VCaP (cell line): ENCODE results near the gene MYH14.

ENCODE experiments used
- H3K27ac ChIP-seq: fragments of 450-650 bp; 2 replicates; pipeline ENCODE4 v1.5.1; 2017
- TF ChIP-seq, protein P1 (sequence below): fragments of 450-650 bp; conservative IDR thresholded peaks from 2 replicates; pipeline ENCODE4 v1.5.1; 2017; ENCODE audit warnings: mild to moderate bottlenecking, moderate library complexity

Gene MYH14

DNA sequence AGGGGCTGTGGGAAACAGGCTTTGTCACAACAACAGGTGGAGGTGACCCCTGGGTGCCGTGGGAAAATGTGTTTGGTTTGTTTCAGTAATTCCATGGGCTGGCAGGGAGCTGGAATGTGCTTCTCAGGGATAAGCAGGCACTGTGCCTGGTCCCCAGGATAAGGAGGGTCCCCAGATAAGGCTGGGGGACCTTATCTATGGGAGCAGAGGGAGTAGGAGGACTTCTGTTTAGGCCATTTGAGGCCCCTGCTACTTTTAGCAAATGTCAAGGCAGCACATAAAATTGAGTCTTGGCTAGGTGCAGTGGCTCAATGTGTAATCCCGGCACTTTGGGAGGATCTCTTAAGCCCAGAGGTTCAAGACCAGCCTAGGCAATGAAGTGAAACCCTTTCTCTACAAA lies 66.2 kb downstream of the MYH14 start:
- TF ChIP-seq, protein P1, sequence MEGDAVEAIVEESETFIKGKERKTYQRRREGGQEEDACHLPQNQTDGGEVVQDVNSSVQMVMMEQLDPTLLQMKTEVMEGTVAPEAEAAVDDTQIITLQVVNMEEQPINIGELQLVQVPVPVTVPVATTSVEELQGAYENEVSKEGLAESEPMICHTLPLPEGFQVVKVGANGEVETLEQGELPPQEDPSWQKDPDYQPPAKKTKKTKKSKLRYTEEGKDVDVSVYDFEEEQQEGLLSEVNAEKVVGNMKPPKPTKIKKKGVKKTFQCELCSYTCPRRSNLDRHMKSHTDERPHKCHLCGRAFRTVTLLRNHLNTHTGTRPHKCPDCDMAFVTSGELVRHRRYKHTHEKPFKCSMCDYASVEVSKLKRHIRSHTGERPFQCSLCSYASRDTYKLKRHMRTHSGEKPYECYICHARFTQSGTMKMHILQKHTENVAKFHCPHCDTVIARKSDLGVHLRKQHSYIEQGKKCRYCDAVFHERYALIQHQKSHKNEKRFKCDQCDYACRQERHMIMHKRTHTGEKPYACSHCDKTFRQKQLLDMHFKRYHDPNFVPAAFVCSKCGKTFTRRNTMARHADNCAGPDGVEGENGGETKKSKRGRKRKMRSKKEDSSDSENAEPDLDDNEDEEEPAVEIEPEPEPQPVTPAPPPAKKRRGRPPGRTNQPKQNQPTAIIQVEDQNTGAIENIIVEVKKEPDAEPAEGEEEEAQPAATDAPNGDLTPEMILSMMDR: no peak
- H3K27ac ChIP-seq: no peak overlapping the region

DNA sequence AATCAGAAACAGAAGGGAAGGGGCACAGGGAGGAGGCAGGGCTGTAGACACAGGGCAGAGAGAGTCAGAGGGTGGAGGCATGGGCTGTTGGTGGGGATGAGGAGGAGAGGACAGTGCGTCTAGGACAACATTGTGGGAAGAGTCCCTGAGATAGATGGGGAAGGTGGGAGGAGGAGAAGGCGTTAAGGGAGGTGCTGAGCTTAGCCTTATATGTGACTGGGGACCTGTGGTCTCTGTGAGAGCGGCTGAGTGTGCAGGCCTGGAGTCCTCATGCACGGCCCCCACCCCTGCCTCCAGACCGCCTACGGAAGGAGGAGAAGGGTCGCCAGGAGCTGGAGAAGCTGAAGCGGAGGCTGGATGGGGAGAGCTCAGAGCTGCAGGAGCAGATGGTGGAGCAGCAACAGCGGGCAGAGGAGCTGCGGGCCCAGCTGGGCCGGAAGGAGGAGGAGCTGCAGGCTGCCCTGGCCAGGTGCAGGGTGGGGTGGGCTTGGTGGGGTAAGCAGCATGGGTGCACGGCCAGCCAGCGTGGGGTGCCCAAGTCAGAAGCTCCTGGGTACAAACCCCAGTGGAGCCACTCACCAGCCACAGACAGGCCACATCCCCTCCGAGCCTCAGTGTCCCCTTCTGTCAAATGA lies 69.0 kb downstream of the MYH14 start:
- no peak overlapping the region for H3K27ac ChIP-seq
- TF ChIP-seq, protein P1: no peak

DNA sequence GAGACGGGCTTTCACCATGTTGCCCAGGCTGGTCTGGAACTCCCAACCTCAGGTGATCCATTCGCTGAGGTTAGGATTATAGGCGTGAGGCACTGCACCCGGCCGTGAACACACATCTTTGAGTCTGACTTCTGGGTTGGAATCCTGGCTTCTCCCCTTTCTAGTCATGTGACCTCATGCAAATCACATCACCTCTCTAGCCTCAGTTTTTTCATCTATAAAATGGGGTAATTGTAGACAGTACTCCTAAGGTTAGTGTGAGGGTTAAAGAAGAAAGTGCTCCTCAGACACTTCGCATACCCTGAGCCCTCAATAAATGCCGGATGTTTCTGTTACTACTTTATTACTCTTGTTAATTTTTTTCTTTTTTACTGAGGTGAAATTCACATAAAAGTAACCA lies 70.4 kb downstream of the MYH14 start:
- TF ChIP-seq, protein P1: no peak
- H3K27ac ChIP-seq: no peak overlapping the region

DNA sequence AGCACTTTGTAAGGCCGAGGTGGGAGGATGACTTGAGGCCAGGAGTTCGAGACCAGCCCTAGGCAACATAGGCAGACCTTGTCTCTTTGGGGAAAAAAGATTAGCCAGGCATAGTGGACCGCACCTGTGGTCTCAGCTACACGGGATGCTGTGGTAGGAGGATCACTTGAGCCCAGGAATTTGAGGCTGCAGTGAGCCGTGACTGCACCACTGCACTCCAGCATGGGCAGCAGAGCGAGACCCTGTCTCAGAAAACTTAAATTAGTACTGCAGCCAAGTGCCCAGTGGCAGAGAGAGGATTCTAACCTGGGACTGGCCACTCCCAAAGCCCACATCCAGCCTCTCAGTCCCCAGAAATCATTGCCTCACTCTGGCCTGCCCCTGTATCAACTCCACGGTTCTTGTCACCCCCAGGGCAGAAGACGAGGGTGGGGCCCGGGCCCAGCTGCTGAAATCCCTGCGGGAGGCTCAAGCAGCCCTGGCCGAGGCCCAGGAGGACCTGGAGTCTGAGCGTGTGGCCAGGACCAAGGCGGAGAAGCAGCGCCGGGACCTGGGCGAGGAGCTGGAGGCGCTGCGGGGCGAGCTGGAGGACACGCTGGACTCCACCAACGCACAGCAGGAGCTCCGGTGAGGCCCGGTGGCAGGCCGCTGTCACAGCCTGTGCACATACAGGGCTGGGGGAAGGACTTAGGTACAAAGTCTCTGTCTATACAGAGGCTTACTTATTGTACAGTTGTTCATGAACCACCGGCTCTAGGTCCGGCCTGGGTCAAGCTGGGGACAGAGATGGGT lies 72.4 kb downstream of the MYH14 start:
- H3K27ac ChIP-seq: no peak overlapping the region
- TF ChIP-seq, protein P1: no peak

DNA sequence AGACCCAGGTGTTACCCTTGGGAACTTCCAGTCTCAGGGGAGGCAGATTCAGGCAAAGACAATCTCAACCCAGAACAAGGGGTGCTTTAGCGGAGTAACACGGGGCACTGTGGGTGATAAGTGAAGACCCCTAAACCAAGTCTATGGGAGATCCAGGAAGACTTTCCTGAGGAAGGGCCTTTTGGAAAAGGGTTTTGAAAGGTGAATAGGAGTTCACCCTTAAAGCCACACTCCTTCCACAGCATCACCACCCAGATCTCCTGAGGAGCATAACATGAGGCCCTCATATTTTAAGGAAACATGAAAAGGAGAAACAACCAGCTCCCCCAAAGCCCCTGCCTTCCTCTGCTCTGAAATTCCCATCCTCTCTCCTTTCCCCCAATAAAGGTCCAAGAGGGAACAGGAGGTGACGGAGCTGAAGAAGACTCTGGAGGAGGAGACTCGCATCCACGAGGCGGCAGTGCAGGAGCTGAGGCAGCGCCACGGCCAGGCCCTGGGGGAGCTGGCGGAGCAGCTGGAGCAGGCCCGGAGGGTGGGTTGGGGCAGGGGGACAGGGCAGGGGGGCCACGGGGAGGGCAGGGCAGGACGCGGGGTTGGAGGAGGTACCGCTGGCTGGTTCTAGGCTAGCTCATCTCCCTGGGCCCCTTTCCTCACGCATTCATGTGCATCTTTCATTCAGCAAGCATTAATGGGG lies 73.1 kb downstream of the MYH14 start:
- TF ChIP-seq, protein P1: no peak
- no peak overlapping the region for H3K27ac ChIP-seq

DNA sequence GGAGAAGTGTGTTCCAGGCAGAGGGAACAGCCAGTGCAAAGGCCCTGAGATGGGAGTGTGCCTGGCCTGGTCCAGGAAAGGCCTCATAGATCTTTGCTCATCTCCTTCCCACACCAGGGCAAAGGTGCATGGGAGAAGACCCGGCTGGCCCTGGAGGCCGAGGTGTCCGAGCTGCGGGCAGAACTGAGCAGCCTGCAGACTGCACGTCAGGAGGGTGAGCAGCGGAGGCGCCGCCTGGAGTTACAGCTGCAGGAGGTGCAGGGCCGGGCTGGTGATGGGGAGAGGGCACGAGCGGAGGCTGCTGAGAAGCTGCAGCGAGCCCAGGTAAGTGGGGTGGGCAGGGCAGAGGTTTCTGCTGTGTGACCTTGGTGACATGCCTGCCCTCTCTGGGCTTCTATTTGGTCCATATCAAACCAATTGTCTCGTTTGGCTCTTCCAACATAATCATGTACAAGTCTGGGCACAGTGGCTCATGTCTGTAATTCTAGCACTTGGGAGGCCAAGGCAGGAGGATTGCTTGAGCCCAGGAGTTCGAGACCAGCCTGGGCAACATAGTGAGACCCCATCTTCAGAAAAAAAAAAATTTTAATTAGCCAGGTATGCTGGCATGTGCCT lies 74.7 kb downstream of the MYH14 start:
- TF ChIP-seq, protein P1: no peak
- H3K27ac ChIP-seq: no peak overlapping the region

DNA sequence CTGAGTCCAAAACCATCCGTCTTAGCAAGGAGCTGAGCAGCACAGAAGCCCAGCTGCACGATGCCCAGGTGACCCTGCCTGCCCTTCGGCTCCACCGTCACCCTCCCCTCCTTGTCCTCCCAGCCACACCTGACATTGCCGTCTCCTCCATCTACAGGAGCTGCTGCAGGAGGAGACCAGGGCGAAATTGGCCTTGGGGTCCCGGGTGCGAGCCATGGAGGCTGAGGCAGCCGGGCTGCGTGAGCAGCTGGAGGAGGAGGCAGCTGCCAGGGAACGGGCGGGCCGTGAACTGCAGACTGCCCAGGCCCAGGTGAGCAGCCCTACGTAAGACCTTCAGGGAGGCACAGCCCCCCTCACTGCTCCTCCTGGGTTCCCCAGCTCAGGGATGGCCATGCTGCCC lies 76.7 kb downstream of the MYH14 start:
- TF ChIP-seq, protein P1: no peak
- H3K27ac ChIP-seq: no peak overlapping the region
